Activated CD8-positive, alpha-beta T cell treated with anti-CD3 and anti-CD28 coated beads for 36 hours (primary cell): ENCODE results near the gene CD99L2. TPM values are rescaled to one million over a fixed set of nuclear protein-coding genes. Genes with fewer than 3 reads are reported as not detected.

Source experiments
- ATAC-seq: fragments of 200-7000 bp; cut with Tn5 transposase; one replicate; pipeline ENCODE4 v1.10.0; 2021; ENCODE audit warnings: mild to moderate bottlenecking, moderate library complexity
- CTCF ChIA-PET: fragments of 350-600 bp; sonication (Branson Sonifier 250); formaldehyde crosslinking; loops from one replicate; lab custom pipeline; 2021; ENCODE audit warnings: antibody characterized with exemption; lab: Charles Lee
- POLR2A ChIA-PET: fragments of 350-600 bp; sonication (Branson Sonifier 250); formaldehyde crosslinking; loops from one replicate; lab custom pipeline; 2021; ENCODE audit warnings: antibody characterized with exemption; lab: Charles Lee
- DNase-seq: peaks from one replicate; pipeline ENCODE4 v3.0.0-alpha.2; 2020
- H3K27ac Mint-ChIP-seq: one replicate; pipeline ENCODE4 v1.8.0; 2021; ENCODE audit warnings: mild to moderate bottlenecking, mixed read lengths
- H3K27me3 Mint-ChIP-seq: one replicate; pipeline ENCODE4 v1.8.0; 2021; ENCODE audit warnings: mixed read lengths
- H3K36me3 Mint-ChIP-seq: one replicate; pipeline ENCODE4 v1.8.0; 2021; ENCODE audit warnings: low read depth, mixed read lengths
- H3K4me1 Mint-ChIP-seq: one replicate; pipeline ENCODE4 v1.8.0; 2021; ENCODE audit warnings: low read depth, mixed read lengths
- H3K4me3 Mint-ChIP-seq: one replicate; pipeline ENCODE4 v1.8.0; 2021; ENCODE audit warnings: mild to moderate bottlenecking, moderate library complexity, mixed read lengths
- H3K9me3 Mint-ChIP-seq: one replicate; pipeline ENCODE4 v1.8.0; 2021; ENCODE audit warnings: mixed read lengths
- CTCF ChIP-seq: fragments of 200-600 bp; IDR thresholded peaks from one replicate; pipeline ENCODE4 v1.8.0; 2022; ENCODE audit warnings: antibody characterized with exemption, mild to moderate bottlenecking
- intact Hi-C: fragments of 100-400 bp; cut with micrococcal nuclease; formaldehyde crosslinking; loops from one replicate; pipeline ENCODE4 v1.10.0; 2022
- total RNA-seq, 2 experiments: library from RNA; stranded (reverse); gene quantifications; one replicate each; pipeline ENCODE4 v1.2.3, GENCODE V29; 2021

CD99L2 gene
- total RNA-seq, 2 experiments from 2014 or later: 11.9 to 12.6 TPM

GRCh38 chrX:150929058-150929457 lies 30.6 kb upstream of the CD99L2 start:
- no peak for DNase-seq
- Mint-ChIP-seq H3K36me3 (no peaks in the 10 kb centered on the region), H3K27ac (no peak overlapping the region), H3K27me3 (peaks cover 4% of the 10 kb centered on the region), H3K4me3 (no peak overlapping the region), H3K4me1 (no peaks in the 10 kb centered on the region), H3K9me3 (no peaks in the 10 kb centered on the region)
- intact Hi-C loops: no loop called here
- no peak for TF ChIP-seq CTCF
- POLR2A ChIA-PET: no interaction called here
- ATAC-seq: no peak
- CTCF ChIA-PET: no interaction called here

- H3K9me3 Mint-ChIP-seq: no peaks in the 10 kb centered on the region
- peaks cover 4% of the 10 kb centered on the region for H3K27me3 Mint-ChIP-seq
- ChIA-PET CTCF (no interaction called here), POLR2A (no interaction called here)
- no peak overlapping the region for H3K4me3 Mint-ChIP-seq
- ATAC-seq (no peak), DNase-seq (no peak)
- no peaks in the 10 kb centered on the region for H3K36me3 Mint-ChIP-seq
- intact Hi-C loops: no loop called here
- no peak for TF ChIP-seq CTCF
- H3K27ac Mint-ChIP-seq: no peak overlapping the region
- no peaks in the 10 kb centered on the region for H3K4me1 Mint-ChIP-seq
These were observed 28.3 kb upstream of the CD99L2 start for GRCh38 chrX:150926791-150927190.

GRCh38 chrX:150926304-150926703 lies 27.8 kb upstream of the CD99L2 start:
- Mint-ChIP-seq H3K36me3 (no peaks in the 10 kb centered on the region), H3K27ac (no peak overlapping the region), H3K27me3 (no peaks in the 10 kb centered on the region), H3K9me3 (no peaks in the 10 kb centered on the region), H3K4me1 (no peaks in the 10 kb centered on the region), H3K4me3 (no peak overlapping the region)
- ATAC-seq (no peak), DNase-seq (no peak)
- no peak for TF ChIP-seq CTCF
- intact Hi-C loops: no loop called here
- ChIA-PET CTCF (no interaction called here), POLR2A (no interaction called here)

GRCh38 chrX:150919401-150919800 lies 20.9 kb upstream of the CD99L2 start:
- no peaks in the 10 kb centered on the region for H3K27me3 Mint-ChIP-seq
- H3K4me3 Mint-ChIP-seq: no peak overlapping the region
- POLR2A ChIA-PET: no interaction called here
- ATAC-seq (no peak), DNase-seq (no peak)
- CTCF ChIA-PET: no interaction called here
- no peak overlapping the region for H3K27ac Mint-ChIP-seq
- H3K9me3 Mint-ChIP-seq: no peaks in the 10 kb centered on the region
- intact Hi-C loops: no loop called here
- no peaks in the 10 kb centered on the region for H3K36me3 Mint-ChIP-seq
- H3K4me1 Mint-ChIP-seq: no peaks in the 10 kb centered on the region
- TF ChIP-seq CTCF: no peak

GRCh38 chrX:150913511-150913910 lies 15.0 kb upstream of the CD99L2 start:
- ChIA-PET POLR2A (no interaction called here), CTCF (no interaction called here)
- H3K27me3 Mint-ChIP-seq: no peaks in the 10 kb centered on the region
- ATAC-seq (no peak), DNase-seq (no peak)
- no peak for TF ChIP-seq CTCF
- H3K36me3 Mint-ChIP-seq: no peaks in the 10 kb centered on the region
- no peak overlapping the region for H3K4me3 Mint-ChIP-seq
- H3K9me3 Mint-ChIP-seq: no peaks in the 10 kb centered on the region
- no peaks in the 10 kb centered on the region for H3K4me1 Mint-ChIP-seq
- no peak overlapping the region for H3K27ac Mint-ChIP-seq
- intact Hi-C loops: no loop called here
